Measurements from ENCODE around the gene POLD4. TPM values are rescaled to one million over a fixed set of nuclear protein-coding genes. Genes with fewer than 3 reads are reported as not detected.

The POLD4 gene
- total and polyA plus RNA-seq, 2 of the 13 experiments (the other 11 are each of a cell fraction or from before 2014, with no cell fraction given): 10.5 to 27.4 TPM

- TF ChIP-seq ZNF800 (CRISPR knock-in tag; IDR thresholded peaks at IDR 0.05): peak; percentile 30; the same call in 1 of the 2 replicates
- TF ChIP-seq SIX1 (CRISPR knock-in tag; IDR thresholded peaks at IDR 0.05; ENCODE audit: borderline replicate concordance): no peak
- no peak for TF ChIP-seq ZSCAN30 (CRISPR knock-in tag; IDR thresholded peaks at IDR 0.05)
- no peak for TF ChIP-seq ELF4 (CRISPR knock-in tag; IDR thresholded peaks at IDR 0.05; ENCODE audit: borderline replicate concordance)
- TF ChIP-seq ZNF207 (IDR thresholded peaks at IDR 0.05; ENCODE audit: borderline replicate concordance): no peak
- TF ChIP-seq PRDM15 (CRISPR knock-in tag; IDR thresholded peaks at IDR 0.05): peak; percentile 75; the same call in 1 of the 2 replicates
- no peak for TF ChIP-seq PITX1 (CRISPR knock-in tag; IDR thresholded peaks at IDR 0.05)
- TF ChIP-seq SMC3 (IDR thresholded peaks at IDR 0.05; ENCODE audit: low read length): no peak
- no peak for TF ChIP-seq PLSCR1 (CRISPR knock-in tag; IDR thresholded peaks at IDR 0.05; ENCODE audit: borderline replicate concordance)
- 0 out of 2 replicates have a peak, but pooled peaks have one; percentile 56 for TF ChIP-seq NR0B2 (CRISPR knock-in tag; IDR thresholded peaks at IDR 0.05)
- TF ChIP-seq REL (CRISPR knock-in tag; conservative IDR thresholded peaks at IDR 0.05): no peak
- TF ChIP-seq GPBP1L1 (CRISPR knock-in tag; IDR thresholded peaks at IDR 0.05): no peak
- TF ChIP-seq ZBTB7B (CRISPR knock-in tag; IDR thresholded peaks at IDR 0.05): no peak
- no peak for TF ChIP-seq ZNF704 (CRISPR knock-in tag; IDR thresholded peaks at IDR 0.05; ENCODE audit: borderline replicate concordance)
- peak; percentile 63 for TF ChIP-seq ZNF883 (CRISPR knock-in tag; IDR thresholded peaks at IDR 0.05; ENCODE audit: not compliant biosample characterization)
- TF ChIP-seq TRIM24 (CRISPR knock-in tag; IDR thresholded peaks at IDR 0.05): no peak
- TF ChIP-seq PATZ1 (CRISPR knock-in tag; IDR thresholded peaks at IDR 0.05): no peak
These were observed 47.7 kb upstream of the POLD4 start (continued) for GRCh38 chr11:67400942-67401494.
